ENCODE data around the gene CHID1. TPM values are rescaled to one million over a fixed set of nuclear protein-coding genes. Genes with fewer than 3 reads are reported as not detected.

CHID1 gene
- total RNA-seq, 2 donors from 2014 or later, result 46.9 to 78.7 TPM

DNA sequence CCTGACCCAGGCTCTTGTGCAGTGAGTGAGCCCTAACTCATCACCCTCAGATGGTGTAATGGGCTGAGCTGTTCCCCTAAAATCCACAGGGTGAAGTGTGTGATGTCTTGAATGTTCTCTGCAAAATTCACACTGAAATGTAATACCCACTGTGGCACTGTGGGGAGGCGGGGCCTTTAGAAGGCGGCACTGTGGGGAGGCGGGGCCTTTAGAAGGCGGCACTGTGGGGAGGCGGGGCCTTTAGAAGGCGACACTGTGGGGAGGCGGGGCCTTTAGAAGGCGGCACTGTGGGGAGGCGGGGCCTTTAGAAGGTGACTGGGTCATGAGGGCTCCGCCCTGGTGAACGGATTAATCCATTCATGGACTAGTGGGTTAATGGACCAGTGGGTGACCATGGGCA is 33.0 kb downstream of the CHID1 start:
- TF ChIP-seq, protein P1, sequence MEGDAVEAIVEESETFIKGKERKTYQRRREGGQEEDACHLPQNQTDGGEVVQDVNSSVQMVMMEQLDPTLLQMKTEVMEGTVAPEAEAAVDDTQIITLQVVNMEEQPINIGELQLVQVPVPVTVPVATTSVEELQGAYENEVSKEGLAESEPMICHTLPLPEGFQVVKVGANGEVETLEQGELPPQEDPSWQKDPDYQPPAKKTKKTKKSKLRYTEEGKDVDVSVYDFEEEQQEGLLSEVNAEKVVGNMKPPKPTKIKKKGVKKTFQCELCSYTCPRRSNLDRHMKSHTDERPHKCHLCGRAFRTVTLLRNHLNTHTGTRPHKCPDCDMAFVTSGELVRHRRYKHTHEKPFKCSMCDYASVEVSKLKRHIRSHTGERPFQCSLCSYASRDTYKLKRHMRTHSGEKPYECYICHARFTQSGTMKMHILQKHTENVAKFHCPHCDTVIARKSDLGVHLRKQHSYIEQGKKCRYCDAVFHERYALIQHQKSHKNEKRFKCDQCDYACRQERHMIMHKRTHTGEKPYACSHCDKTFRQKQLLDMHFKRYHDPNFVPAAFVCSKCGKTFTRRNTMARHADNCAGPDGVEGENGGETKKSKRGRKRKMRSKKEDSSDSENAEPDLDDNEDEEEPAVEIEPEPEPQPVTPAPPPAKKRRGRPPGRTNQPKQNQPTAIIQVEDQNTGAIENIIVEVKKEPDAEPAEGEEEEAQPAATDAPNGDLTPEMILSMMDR (IDR thresholded peaks at IDR 0.05), result no peak
- peaks cover 9% of the 10 kb centered on the region for H3K36me3 ChIP-seq

DNA sequence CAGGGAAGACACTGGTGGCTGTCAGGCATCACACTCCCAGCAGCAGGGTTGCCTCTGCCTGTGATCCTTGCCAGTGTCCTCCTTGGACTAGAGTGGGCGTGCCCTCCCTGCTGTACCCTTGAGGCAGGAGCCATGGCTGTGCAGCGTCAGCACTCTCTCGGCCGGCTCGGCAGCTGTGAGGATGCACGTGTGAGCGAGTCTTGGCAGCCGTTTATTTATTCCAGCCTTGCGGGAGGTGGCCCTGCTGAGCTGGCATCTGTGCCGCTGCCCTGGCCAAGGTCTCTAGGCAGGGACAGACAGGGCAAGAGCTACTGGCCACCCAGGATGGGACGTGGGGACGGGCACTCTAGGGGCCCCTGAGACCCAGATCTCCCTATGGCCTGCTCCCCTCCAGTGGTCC is 34.1 kb downstream of the CHID1 start:
- Histone ChIP-seq H3K27me3 (no peaks in the 10 kb centered on the region), H3K4me1 (peaks cover 0 to 9% of the 10 kb centered on the region in 2 donors), H3K4me3 (no peak overlapping the region), H3K9me3 (no peaks in the 10 kb centered on the region), H3K36me3 (peaks cover 9% of the 10 kb centered on the region), H3K27ac (no peak overlapping the region)
- TF ChIP-seq, protein P1 (IDR thresholded peaks at IDR 0.05), result no peak
- DNase-seq (ENCODE audit: low spot score), result no peak

More for the DNA sequence above, 33.0 kb downstream of the CHID1 start:
- H3K4me3 ChIP-seq, result no peak overlapping the region
- H3K4me1 ChIP-seq, result peaks cover 0 to 9% of the 10 kb centered on the region in 2 donors
- no peak overlapping the region for H3K27ac ChIP-seq
- no peak for DNase-seq (ENCODE audit: low spot score)
- no peaks in the 10 kb centered on the region for H3K9me3 ChIP-seq
- H3K27me3 ChIP-seq, result no peaks in the 10 kb centered on the region

DNA sequence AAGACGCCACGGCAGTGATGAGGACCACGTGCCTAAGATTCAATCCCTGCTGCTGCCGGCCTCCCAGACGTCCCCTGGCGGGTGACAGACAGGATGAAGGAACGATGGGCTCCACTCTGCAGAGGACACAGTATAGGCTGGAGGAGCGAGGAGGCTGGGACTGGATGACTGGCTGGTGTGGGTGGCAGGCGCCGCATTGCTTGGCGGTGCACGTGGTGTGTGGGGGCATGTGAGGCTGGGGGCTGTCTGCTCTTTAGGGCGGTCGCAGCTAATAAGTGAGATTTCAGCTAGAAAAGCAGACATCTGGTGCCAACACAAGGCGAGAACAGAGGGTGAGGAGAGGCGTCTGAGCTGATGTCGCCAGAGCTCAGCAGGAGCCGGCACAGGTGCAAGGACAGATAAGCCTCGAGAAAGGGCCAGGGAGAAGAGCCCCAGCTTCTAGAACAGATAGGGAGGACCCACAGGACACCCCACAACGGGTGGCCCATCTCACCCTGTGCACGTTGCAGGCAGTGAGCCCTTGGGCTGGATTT is 34.8 kb downstream of the CHID1 start:
- peaks cover 9% of the 10 kb centered on the region for H3K36me3 ChIP-seq
- H3K27me3 ChIP-seq, result no peaks in the 10 kb centered on the region

DNA sequence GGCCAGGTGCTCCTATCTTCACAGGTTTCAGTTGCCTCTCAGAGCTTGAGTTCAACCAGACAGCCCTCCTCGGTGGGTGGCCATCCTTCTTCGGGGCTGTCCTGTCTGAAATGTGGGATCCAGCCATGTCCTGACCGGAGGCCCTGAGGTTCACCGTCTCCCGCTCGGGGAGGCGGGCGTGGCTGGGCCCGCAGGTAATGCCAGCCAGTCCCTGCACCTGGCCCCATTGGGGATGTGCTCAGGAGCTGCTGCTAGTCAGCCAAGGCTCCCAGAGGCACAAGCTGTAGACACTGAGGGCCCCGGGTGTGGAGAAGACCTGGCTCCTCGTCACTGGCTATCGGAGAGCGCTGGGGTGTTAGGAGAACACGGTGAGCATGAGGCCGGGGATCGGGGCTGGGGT is 35.4 kb downstream of the CHID1 start:
- Histone ChIP-seq H3K4me3 (no peak overlapping the region), H3K27me3 (no peaks in the 10 kb centered on the region), H3K4me1 (peaks cover 0 to 9% of the 10 kb centered on the region in 2 donors), H3K27ac (no peak overlapping the region), H3K36me3 (peaks cover 8% of the 10 kb centered on the region), H3K9me3 (no peaks in the 10 kb centered on the region)
- TF ChIP-seq, protein P1 (IDR thresholded peaks at IDR 0.05), result no peak
- DNase-seq (ENCODE audit: low spot score), result no peak

More for the DNA sequence above, 34.8 kb downstream of the CHID1 start:
- Histone ChIP-seq H3K4me1 (peaks cover 0 to 9% of the 10 kb centered on the region in 2 donors), H3K27ac (no peak overlapping the region), H3K9me3 (no peaks in the 10 kb centered on the region), H3K4me3 (no peak overlapping the region)
- TF ChIP-seq, protein P1 (IDR thresholded peaks at IDR 0.05), result no peak
- no peak for DNase-seq (ENCODE audit: low spot score)

DNA sequence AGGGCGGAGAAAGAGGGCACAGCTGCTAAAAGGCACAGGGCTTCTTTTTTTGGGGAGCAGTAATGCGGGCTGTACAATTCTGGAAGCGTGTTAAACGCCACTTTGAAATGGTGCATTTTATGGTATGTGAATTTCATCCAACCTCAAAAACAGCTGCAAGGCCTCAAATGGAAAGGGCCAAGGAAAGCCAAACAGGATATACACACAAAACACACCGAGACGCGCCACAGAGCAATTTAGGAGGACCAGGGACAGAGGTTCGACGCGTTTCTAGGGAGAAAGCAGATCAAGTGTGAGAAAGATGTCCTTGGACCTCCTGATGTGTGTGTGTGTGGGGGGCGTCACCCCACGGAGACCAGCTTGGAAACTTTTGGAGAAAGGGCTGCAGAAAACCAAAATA is 36.9 kb downstream of the CHID1 start:
- no peak overlapping the region for H3K27ac ChIP-seq
- no peaks in the 10 kb centered on the region for H3K27me3 ChIP-seq
- no peaks in the 10 kb centered on the region for H3K9me3 ChIP-seq
- H3K4me1 ChIP-seq, result peaks cover 0 to 9% of the 10 kb centered on the region in 2 donors
- no peaks in the 10 kb centered on the region for H3K36me3 ChIP-seq
- no peak for DNase-seq (ENCODE audit: low spot score)
- TF ChIP-seq, protein P1 (IDR thresholded peaks at IDR 0.05), result no peak
- no peak overlapping the region for H3K4me3 ChIP-seq

DNA sequence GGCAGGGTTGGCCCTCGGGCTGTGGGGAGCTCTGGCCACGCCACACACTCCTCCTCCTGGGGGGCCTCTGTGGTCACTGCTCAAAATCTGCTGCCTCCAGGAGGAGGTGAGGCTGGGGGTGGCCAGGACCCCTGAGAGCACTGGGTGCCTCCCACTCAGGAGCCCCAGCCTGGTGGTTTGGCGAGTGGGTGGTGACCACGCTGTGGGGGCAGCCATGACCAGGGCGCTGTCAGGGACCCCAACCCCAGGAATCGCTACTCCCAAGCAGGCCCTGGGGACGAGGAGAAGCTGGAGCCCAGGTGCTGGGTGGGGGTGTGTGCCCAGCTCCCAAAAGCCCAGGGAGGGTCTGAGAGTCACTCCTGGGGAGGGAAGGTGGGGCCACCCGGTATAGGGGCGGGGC is 37.8 kb downstream of the CHID1 start:
- Histone ChIP-seq H3K27me3 (no peaks in the 10 kb centered on the region), H3K9me3 (no peaks in the 10 kb centered on the region), H3K4me3 (no peak overlapping the region), H3K36me3 (no peaks in the 10 kb centered on the region), H3K4me1 (peaks cover 0 to 9% of the 10 kb centered on the region in 2 donors), H3K27ac (no peak overlapping the region)
- no peak for DNase-seq (ENCODE audit: low spot score)
- TF ChIP-seq, protein P1 (IDR thresholded peaks at IDR 0.05), result no peak
